Activated gamma-delta T cell treated with Interleukin-2 at 50 U/mL for 16 hours (primary cell): ENCODE data around the gene PAPPA2.
"Not testable (repeated sequence)": the region's sequence is repeated elsewhere in the genome, so short reads cannot be mapped to it uniquely, and the experiment has no call there.

Source experiments
- DNase-seq: peaks from one replicate; pipeline ENCODE4 v3.0.0-alpha.2; 2020

PAPPA2 gene

GRCh38 chr1:176612791-176613190 lies 149.8 kb downstream of the PAPPA2 start:
- no peak for DNase-seq

- DNase-seq, result no peak
These were observed 154.9 kb downstream of the PAPPA2 start for GRCh38 chr1:176617881-176618280.

- DNase-seq, result no peak
These were observed 156.3 kb downstream of the PAPPA2 start for GRCh38 chr1:176619261-176619660.

GRCh38 chr1:176625365-176625764 lies 162.4 kb downstream of the PAPPA2 start:
- DNase-seq, result no peak

GRCh38 chr1:176626572-176627061 lies 163.6 kb downstream of the PAPPA2 start:
- no peak for DNase-seq

GRCh38 chr1:176628775-176629174 lies 165.8 kb downstream of the PAPPA2 start:
- DNase-seq, result no peak

- DNase-seq, result not testable (repeated sequence)
These were observed 171.8 kb downstream of the PAPPA2 start for GRCh38 chr1:176634733-176635132.

DNA sequence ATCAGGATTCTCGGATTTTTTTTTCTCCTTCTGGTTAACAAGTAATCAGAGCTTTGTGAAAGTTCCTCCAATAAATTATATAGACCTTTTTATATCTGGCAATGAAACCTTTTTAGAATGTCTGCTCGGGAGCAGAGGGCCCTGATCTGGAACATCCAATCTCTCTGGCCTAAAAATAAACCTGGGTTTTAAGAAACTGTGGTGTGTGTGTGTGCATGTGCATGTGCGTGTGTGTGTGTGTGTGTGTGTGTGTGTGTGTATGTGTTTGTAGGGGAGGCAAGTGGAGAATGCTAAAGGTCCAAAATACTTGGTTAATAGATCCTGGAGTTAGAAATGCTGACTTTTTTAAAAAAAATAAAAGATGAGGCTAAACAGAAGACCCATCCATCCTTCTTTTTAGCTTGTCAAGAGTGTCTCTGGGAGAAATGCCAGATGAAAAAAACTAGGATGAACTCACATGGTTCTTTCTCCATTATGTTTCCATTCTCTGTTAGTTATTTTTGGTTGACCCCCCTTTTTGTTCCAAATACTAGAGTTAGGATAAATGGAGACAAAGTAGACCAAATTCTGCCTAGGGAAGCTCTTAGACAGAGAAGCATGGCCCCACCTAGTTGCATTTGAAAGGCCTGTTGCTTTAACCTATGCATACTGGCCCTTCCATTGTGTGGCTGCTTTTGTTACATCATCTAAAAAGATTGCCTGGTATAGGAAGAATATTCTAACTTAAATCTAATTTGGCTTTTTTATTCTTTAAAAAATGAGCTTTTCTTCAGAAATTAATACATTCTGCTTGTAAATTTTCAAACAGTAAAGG lies 175.9 kb downstream of the PAPPA2 start:
- no peak for DNase-seq

DNA sequence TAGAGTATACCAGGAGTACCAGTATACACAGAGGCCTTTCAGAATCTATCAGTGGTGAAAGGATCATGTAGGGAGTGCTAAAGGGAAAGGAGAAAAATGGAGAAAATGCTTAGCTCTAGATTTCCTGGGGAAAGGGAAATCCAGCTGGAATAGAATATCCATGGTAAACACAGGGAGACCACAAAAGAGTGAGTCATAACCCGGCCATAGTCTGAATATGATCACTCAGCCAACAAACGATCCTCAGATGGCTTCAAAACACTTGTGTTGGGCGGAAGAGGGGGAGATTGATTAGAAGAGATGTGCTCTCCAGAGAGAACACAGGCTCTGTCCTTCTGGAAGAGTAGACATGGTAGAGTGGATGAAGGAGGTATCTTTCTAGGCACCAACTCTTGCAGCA lies 180.6 kb downstream of the PAPPA2 start:
- no peak for DNase-seq

DNA sequence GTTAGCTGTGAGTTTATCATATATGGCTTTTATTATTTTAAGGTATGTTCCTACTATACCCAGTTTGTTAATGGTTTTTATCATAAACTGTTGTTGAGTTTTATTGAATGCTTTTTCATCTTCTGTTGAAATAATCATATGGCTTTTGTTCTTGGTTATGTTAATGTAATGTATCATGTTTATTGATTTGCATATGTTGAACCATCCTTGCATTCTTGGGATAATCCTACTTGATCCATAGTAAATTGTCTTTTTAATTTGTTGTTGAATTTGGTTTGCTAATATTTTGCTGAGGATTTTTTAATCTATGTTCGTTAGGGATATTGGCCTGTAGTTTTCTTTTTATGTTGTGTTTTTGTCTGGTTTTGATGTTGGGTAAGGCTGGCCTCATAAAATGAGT lies 185.6 kb downstream of the PAPPA2 start:
- no peak for DNase-seq

- DNase-seq, result no peak
These were observed 193.5 kb downstream of the PAPPA2 start for GRCh38 chr1:176656257-176656995.

GRCh38 chr1:176669782-176670181 lies 206.8 kb downstream of the PAPPA2 start:
- no peak for DNase-seq

DNA sequence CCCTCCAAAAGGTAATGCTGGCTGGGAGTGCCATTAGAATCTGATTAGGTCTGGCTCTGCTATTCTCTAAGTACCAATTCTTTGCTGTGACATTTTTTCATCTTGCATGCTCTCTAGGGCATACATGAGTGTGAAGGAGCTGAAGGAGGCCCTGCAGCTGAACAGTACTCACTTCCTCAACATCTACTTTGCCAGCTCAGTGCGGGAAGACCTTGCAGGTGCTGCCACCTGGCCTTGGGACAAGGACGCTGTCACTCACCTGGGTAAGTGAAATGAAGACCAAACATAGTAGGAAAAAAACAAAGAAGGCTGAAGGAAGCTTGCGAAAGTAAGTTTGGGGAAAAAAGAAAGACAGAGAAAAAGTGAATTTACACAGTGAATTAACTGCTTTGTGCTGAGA lies 207.9 kb downstream of the PAPPA2 start:
- DNase-seq, result no peak

DNA sequence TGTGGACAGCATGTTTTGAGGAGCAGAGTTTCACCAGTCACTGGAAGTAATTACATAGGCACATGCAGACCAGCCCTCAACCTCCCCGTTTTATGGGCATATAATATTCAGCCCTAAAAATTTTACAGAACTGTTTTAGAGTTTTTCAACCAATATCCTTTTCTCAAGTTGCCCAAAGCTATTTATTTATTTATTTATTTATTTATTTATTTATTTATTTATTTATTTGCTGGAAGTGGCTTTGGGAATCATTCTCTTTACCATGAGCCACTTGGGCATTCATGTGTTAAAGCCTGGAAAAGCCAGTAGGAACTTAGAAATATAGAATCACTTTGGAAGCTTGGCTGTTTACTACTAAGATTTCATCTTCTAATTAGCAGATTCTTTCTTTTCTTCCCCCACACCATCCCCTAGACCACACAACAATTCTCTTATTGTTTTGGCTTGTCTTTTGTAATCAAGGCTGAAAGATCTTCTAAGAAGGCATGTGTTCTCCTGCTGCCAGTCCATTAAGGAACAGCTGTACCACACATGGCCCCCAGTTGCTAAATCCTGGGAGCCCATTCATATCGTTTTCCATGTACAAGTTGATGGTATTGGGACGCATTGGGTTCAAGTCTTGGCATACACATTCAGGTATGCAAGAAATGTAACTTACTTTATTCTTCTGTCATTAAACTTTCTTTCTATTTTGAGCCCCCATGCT lies 220.0 kb downstream of the PAPPA2 start:
- no peak for DNase-seq

DNA sequence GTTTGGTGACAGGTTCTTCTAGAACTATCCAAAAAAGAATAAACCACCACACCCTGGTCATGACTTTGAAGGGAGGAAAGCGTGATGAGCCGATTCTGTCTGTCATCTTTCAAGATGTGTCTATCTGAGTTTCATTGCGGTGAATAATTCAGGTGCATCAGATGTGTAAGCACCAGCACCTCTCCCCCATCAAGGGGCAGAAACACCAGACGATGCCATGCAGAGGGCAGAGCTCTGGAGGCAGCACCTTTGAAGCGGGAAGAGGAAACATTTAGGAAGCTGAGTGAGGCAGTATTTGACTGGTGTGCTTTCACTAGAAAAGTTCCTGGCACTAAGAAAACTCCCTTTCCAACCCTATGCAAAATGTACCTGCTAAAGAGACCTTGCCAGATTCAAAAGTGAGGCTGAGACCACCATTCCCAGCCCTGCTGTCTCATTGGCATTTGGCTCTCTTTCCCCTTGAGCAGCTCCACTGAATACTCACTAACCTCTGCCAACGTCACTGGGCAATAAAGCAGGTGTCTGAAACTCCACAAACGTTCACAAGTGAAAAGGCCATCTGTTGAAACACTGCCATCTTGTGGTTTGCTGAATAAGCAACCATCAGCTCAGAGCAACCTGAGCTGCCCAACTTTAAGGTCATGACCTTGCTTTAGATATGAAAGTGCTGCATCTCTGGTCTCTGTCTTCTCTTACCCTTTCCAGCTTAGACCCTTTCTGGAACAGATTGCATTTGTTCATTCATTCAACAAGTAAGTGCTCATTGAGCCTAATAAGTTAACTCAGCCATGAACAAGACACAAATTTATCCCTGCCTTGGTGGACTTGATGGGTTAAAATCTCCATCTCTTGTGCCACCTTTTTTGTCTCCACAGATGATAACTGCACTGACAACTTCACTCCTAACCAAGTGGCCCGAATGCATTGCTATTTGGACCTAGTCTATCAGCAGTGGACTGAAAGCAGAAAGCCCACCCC lies 228.6 kb downstream of the PAPPA2 start:
- no peak for DNase-seq

GRCh38 chr1:176692431-176692830 lies 229.5 kb downstream of the PAPPA2 start:
- no peak for DNase-seq

- no peak for DNase-seq
These were observed 230.2 kb downstream of the PAPPA2 start for GRCh38 chr1:176692988-176693696.

- no peak for DNase-seq
These were observed 230.8 kb downstream of the PAPPA2 start for GRCh38 chr1:176693697-176694329.

DNA sequence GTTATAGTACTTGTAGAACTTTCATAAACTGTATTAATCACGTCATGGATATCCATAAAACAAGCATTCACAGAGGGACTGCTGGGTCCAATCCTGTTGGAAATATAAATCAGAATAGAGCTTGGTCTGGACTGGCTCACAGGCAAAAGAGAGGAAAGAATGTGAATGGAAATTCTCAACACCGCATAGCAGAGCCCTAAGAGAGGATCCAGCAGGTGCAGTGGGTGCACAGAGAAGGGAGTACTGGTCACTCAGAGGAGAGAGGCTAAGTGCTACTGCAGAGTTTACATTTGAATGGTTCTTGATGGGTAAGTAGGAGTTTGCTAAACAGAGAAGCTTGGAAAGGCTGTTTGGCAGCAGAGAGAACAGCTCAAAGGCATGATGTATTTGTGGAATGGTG lies 231.7 kb downstream of the PAPPA2 start:
- no peak for DNase-seq

DNA sequence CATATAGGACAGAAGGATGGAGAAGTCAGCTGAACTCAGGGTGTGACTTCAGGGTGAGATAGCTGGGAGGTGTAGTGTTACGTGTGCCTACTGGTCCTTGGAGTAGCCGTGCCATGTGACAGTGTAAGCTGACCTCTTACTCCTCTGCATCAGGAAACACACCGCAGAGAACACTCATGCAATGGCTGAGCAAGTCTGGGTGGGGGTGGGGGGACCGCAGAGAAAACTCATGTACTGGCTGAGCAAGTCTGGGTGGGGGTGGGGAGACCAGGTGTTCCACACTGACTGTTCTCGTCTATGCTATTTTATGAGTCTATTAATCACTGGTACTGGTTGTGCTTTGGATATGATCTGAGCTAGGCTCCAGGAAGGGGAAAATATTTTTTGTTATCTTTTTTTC lies 233.1 kb downstream of the PAPPA2 start:
- no peak for DNase-seq

- no peak for DNase-seq
These were observed 233.7 kb downstream of the PAPPA2 start for GRCh38 chr1:176696689-176697088.
